ENCODE results near the gene EMC8.
A peak's percentile ranks its signal among the peaks of the same experiment; 100 is the strongest.

The EMC8 gene

GRCh38 chr16:85806539-85806938, 7.2 kb upstream of the EMC8 start:
- no peak overlapping the region for H3K27ac ChIP-seq (ENCODE audit: insufficient read depth, low read length, poor library complexity, severe bottlenecking)
- H3K9me3 ChIP-seq (ENCODE audit: control insufficient read depth, low read length), result no peaks in the 10 kb centered on the region
- no peaks in the 10 kb centered on the region for H3K4me1 ChIP-seq (ENCODE audit: control insufficient read depth, insufficient read depth, low read length, poor library complexity, severe bottlenecking)
- H3K27me3 ChIP-seq (replicated peaks; ENCODE audit: control insufficient read depth, insufficient read depth, low read length, poor library complexity, severe bottlenecking), result no peaks in the 10 kb centered on the region
- no peak for DNase-seq
- H3K4me3 ChIP-seq (ENCODE audit: insufficient read depth, low read depth, low read length, poor library complexity, severe bottlenecking), result no peak overlapping the region
- H3K36me3 ChIP-seq (ENCODE audit: control insufficient read depth, insufficient read depth, low read length), result peaks cover 53% of the 10 kb centered on the region

GRCh38 chr16:85805442-85806045, 6.2 kb upstream of the EMC8 start:
- no peaks in the 10 kb centered on the region for H3K9me3 ChIP-seq (ENCODE audit: control insufficient read depth, low read length)
- no peak overlapping the region for H3K4me3 ChIP-seq (ENCODE audit: insufficient read depth, low read depth, low read length, poor library complexity, severe bottlenecking)
- no peak for DNase-seq
- H3K27ac ChIP-seq (ENCODE audit: insufficient read depth, low read length, poor library complexity, severe bottlenecking), result no peak overlapping the region
- H3K36me3 ChIP-seq (ENCODE audit: control insufficient read depth, insufficient read depth, low read length), result peaks cover 55% of the 10 kb centered on the region
- no peaks in the 10 kb centered on the region for H3K27me3 ChIP-seq (replicated peaks; ENCODE audit: control insufficient read depth, insufficient read depth, low read length, poor library complexity, severe bottlenecking)
- peaks cover 7% of the 10 kb centered on the region for H3K4me1 ChIP-seq (ENCODE audit: control insufficient read depth, insufficient read depth, low read length, poor library complexity, severe bottlenecking)

DNA sequence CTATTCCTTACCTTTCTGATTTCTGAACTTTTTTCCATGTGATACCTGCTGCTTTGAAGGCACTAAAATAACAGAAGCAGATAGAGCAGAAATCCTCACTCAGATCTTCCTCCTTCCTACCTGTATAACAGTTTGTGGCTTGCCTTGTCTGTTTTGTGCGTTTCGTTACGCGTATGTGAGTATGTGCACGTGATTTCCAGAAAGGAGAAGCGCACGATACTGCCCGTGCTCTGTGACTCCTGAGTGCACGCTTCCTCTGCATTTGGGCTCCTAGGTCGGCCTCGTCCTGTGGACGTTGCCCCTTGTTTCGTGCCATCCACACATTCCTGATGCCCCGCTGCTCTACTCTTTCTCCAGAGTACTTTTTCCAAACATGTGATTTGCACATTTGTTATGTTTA, 4.2 kb upstream of the EMC8 start:
- H3K27me3 ChIP-seq (replicated peaks; ENCODE audit: control insufficient read depth, insufficient read depth, low read length, poor library complexity, severe bottlenecking), result no peaks in the 10 kb centered on the region
- DNase-seq, result no peak
- peaks cover 55% of the 10 kb centered on the region for H3K36me3 ChIP-seq (ENCODE audit: control insufficient read depth, insufficient read depth, low read length)
- no peak overlapping the region for H3K4me3 ChIP-seq (ENCODE audit: insufficient read depth, low read depth, low read length, poor library complexity, severe bottlenecking)
- peaks cover 15% of the 10 kb centered on the region for H3K4me1 ChIP-seq (ENCODE audit: control insufficient read depth, insufficient read depth, low read length, poor library complexity, severe bottlenecking)
- H3K27ac ChIP-seq (ENCODE audit: insufficient read depth, low read length, poor library complexity, severe bottlenecking), result no peak overlapping the region
- H3K9me3 ChIP-seq (ENCODE audit: control insufficient read depth, low read length), result no peaks in the 10 kb centered on the region

GRCh38 chr16:85800321-85800669, 951 bp upstream of the EMC8 start:
- Histone ChIP-seq H3K9me3 (ENCODE audit: control insufficient read depth, low read length) (no peaks in the 10 kb centered on the region), H3K4me3 (ENCODE audit: insufficient read depth, low read depth, low read length, poor library complexity, severe bottlenecking) (peak overlapping the region; percentile 89), H3K27ac (ENCODE audit: insufficient read depth, low read length, poor library complexity, severe bottlenecking) (peak overlapping the region; percentile 92), H3K27me3 (replicated peaks; ENCODE audit: control insufficient read depth, insufficient read depth, low read length, poor library complexity, severe bottlenecking) (no peaks in the 10 kb centered on the region), H3K36me3 (ENCODE audit: control insufficient read depth, insufficient read depth, low read length) (peaks cover 44% of the 10 kb centered on the region), H3K4me1 (ENCODE audit: control insufficient read depth, insufficient read depth, low read length, poor library complexity, severe bottlenecking) (peaks cover 20% of the 10 kb centered on the region)
- DNase-seq, result peak in 1 of 3 donors; percentile 20

GRCh38 chr16:85798901-85799496, 345 bp downstream of the EMC8 start:
- Histone ChIP-seq H3K36me3 (ENCODE audit: control insufficient read depth, insufficient read depth, low read length) (peaks cover 33% of the 10 kb centered on the region), H3K9me3 (ENCODE audit: control insufficient read depth, low read length) (no peaks in the 10 kb centered on the region), H3K27ac (ENCODE audit: insufficient read depth, low read length, poor library complexity, severe bottlenecking) (peak overlapping the region; percentile 92), H3K4me1 (ENCODE audit: control insufficient read depth, insufficient read depth, low read length, poor library complexity, severe bottlenecking) (peaks cover 20% of the 10 kb centered on the region), H3K4me3 (ENCODE audit: insufficient read depth, low read depth, low read length, poor library complexity, severe bottlenecking) (peak overlapping the region; percentile 89), H3K27me3 (replicated peaks; ENCODE audit: control insufficient read depth, insufficient read depth, low read length, poor library complexity, severe bottlenecking) (no peaks in the 10 kb centered on the region)
- DNase-seq, result peak in 2 of 3 donors; percentile 9 to 19

DNA sequence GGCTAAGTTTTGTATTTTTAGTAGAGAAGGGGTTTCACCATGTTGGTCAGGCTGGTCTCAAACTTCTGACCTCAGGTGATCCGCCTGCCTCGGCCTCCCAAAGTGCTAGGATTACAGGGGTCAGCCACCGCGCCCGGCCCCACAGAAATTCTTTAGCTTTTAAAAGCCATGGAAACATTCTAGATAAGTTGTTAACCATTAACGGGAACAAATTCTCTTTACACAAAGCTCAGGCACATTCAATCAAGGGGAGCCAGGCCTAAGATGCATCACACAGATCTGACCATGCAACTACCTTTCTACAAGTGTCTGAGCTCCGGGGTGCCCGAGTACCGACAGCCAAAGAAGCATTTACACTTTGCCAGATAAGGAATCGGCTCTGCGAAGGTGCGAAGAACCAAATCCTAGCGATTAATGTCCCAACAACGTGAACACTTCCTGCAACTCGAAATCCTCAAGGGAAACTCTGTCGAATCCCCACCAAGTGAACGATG, 1.0 kb downstream of the EMC8 start:
- peak overlapping the region; percentile 89 for H3K4me3 ChIP-seq (ENCODE audit: insufficient read depth, low read depth, low read length, poor library complexity, severe bottlenecking)
- no peaks in the 10 kb centered on the region for H3K27me3 ChIP-seq (replicated peaks; ENCODE audit: control insufficient read depth, insufficient read depth, low read length, poor library complexity, severe bottlenecking)
- H3K27ac ChIP-seq (ENCODE audit: insufficient read depth, low read length, poor library complexity, severe bottlenecking), result peak overlapping the region; percentile 92
- DNase-seq, result no peak
- H3K36me3 ChIP-seq (ENCODE audit: control insufficient read depth, insufficient read depth, low read length), result peaks cover 31% of the 10 kb centered on the region
- peaks cover 20% of the 10 kb centered on the region for H3K4me1 ChIP-seq (ENCODE audit: control insufficient read depth, insufficient read depth, low read length, poor library complexity, severe bottlenecking)
- H3K9me3 ChIP-seq (ENCODE audit: control insufficient read depth, low read length), result no peaks in the 10 kb centered on the region

GRCh38 chr16:85796599-85796998, 2.7 kb downstream of the EMC8 start:
- Histone ChIP-seq H3K9me3 (ENCODE audit: control insufficient read depth, low read length) (no peaks in the 10 kb centered on the region), H3K36me3 (ENCODE audit: control insufficient read depth, insufficient read depth, low read length) (peaks cover 23% of the 10 kb centered on the region), H3K27ac (ENCODE audit: insufficient read depth, low read length, poor library complexity, severe bottlenecking) (no peak overlapping the region), H3K4me1 (ENCODE audit: control insufficient read depth, insufficient read depth, low read length, poor library complexity, severe bottlenecking) (peaks cover 20% of the 10 kb centered on the region), H3K4me3 (ENCODE audit: insufficient read depth, low read depth, low read length, poor library complexity, severe bottlenecking) (no peak overlapping the region), H3K27me3 (replicated peaks; ENCODE audit: control insufficient read depth, insufficient read depth, low read length, poor library complexity, severe bottlenecking) (no peaks in the 10 kb centered on the region)
- no peak for DNase-seq

GRCh38 chr16:85796152-85796551, 3.2 kb downstream of the EMC8 start:
- Histone ChIP-seq H3K4me3 (ENCODE audit: insufficient read depth, low read depth, low read length, poor library complexity, severe bottlenecking) (no peak overlapping the region), H3K27ac (ENCODE audit: insufficient read depth, low read length, poor library complexity, severe bottlenecking) (no peak overlapping the region), H3K36me3 (ENCODE audit: control insufficient read depth, insufficient read depth, low read length) (peaks cover 20% of the 10 kb centered on the region), H3K4me1 (ENCODE audit: control insufficient read depth, insufficient read depth, low read length, poor library complexity, severe bottlenecking) (peaks cover 19% of the 10 kb centered on the region), H3K9me3 (ENCODE audit: control insufficient read depth, low read length) (no peaks in the 10 kb centered on the region), H3K27me3 (replicated peaks; ENCODE audit: control insufficient read depth, insufficient read depth, low read length, poor library complexity, severe bottlenecking) (no peaks in the 10 kb centered on the region)
- DNase-seq, result no peak

DNA sequence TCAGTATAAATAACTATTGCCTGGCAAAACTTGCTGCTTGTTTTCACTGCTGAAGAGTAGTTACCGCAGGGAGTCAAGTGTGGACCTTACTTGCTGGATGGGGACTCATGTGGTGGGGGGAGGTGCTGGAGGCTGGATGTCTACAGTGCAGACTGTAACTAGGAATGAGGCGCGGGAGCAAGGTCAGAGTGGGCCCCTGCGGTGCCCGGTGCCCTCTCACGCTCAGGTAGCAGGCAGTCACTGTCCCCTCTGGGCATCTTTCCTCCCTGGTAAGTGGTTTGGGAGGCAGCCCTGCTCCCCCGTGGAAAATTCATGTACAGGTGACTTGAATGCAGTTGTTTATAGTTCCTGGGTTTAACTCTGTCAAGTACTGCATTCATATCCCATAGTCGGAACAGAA, 4.6 kb downstream of the EMC8 start:
- Histone ChIP-seq H3K4me3 (ENCODE audit: insufficient read depth, low read depth, low read length, poor library complexity, severe bottlenecking) (no peak overlapping the region), H3K36me3 (ENCODE audit: control insufficient read depth, insufficient read depth, low read length) (peaks cover 20% of the 10 kb centered on the region), H3K9me3 (ENCODE audit: control insufficient read depth, low read length) (no peaks in the 10 kb centered on the region), H3K4me1 (ENCODE audit: control insufficient read depth, insufficient read depth, low read length, poor library complexity, severe bottlenecking) (peaks cover 9% of the 10 kb centered on the region), H3K27me3 (replicated peaks; ENCODE audit: control insufficient read depth, insufficient read depth, low read length, poor library complexity, severe bottlenecking) (no peaks in the 10 kb centered on the region), H3K27ac (ENCODE audit: insufficient read depth, low read length, poor library complexity, severe bottlenecking) (no peak overlapping the region)
- DNase-seq, result no peak

GRCh38 chr16:85793662-85794298, 5.6 kb downstream of the EMC8 start:
- DNase-seq, result no peak
- Histone ChIP-seq H3K27ac (ENCODE audit: insufficient read depth, low read length, poor library complexity, severe bottlenecking) (no peak overlapping the region), H3K4me3 (ENCODE audit: insufficient read depth, low read depth, low read length, poor library complexity, severe bottlenecking) (no peak overlapping the region), H3K9me3 (ENCODE audit: control insufficient read depth, low read length) (no peaks in the 10 kb centered on the region), H3K4me1 (ENCODE audit: control insufficient read depth, insufficient read depth, low read length, poor library complexity, severe bottlenecking) (peaks cover 7% of the 10 kb centered on the region), H3K27me3 (replicated peaks; ENCODE audit: control insufficient read depth, insufficient read depth, low read length, poor library complexity, severe bottlenecking) (no peaks in the 10 kb centered on the region), H3K36me3 (ENCODE audit: control insufficient read depth, insufficient read depth, low read length) (peaks cover 25% of the 10 kb centered on the region)
